ENCODE data around the gene DNAH3.

DNAH3 gene

GRCh38 chr16:20942256-20942655 lies 208.4 kb downstream of the DNAH3 start:
- TF ChIP-seq SIN3A (IDR thresholded peaks at IDR 0.05; ENCODE audit: borderline replicate concordance, insufficient read depth, low read length) (no peak), TAF1 (IDR thresholded peaks at IDR 0.05; ENCODE audit: borderline replicate concordance, insufficient read depth, low read length) (no peak)

DNA sequence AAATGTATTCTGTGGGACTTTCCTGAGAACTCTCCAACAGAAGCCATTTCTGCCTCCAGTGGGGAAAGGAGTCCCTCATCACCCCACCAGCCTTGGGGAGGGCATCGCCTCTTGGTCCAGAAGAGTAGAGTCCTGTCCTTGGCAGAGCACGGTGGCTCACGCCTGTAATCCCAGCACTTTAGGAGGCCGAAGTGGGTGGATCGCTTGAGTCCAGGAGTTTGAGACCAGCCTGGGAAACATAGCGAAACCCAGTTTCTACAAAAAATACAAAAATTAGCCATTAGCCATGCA lies 209.1 kb downstream of the DNAH3 start:
- TF ChIP-seq SIN3A (IDR thresholded peaks at IDR 0.05; ENCODE audit: borderline replicate concordance, insufficient read depth, low read length): no peak
- TF ChIP-seq POLR2AphosphoS5 (IDR thresholded peaks at IDR 0.05; ENCODE audit: low read depth, low read length): no peak
- TF ChIP-seq TAF1 (IDR thresholded peaks at IDR 0.05; ENCODE audit: borderline replicate concordance, insufficient read depth, low read length): no peak
- TF ChIP-seq FOXP2 (optimal IDR thresholded peaks at IDR 0.05; ENCODE audit: borderline replicate concordance, extremely low read depth, extremely low read length, insufficient read depth): no peak

DNA sequence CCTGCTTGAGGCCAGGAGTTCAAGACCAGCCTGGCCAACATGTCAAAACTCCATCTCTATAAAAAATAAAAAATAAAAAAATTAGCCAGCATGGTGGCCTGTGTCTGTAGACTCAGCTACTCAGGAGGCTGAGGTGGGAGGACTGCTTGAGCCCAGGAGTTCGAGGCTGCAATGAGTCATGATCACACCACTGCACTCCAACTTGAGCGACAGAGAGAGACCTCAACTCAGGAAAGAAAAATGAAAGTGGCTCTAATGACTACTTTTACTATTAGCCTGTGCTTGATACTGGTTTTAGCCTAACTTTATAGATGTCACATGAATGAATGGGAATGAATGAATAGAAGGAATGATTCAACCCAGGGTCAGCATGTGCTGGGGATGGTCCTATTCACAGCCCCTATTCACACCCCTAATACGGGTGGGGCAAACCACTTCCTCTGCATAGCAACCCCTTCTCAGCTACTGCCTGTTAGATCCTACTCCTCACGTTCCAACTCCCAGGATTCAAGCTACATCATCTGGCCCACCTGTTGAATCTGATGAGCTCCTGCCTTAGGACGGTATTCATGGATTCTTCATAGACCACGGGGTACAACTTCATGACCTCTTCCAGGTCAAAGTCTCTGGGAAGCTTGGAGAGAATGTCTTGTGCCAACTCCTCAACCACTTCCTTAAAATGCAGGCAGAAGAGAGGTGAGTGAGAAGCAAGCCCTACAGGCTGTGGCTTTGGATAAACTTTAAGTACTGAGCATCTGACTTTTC lies 209.6 kb downstream of the DNAH3 start:
- TF ChIP-seq SIN3A (IDR thresholded peaks at IDR 0.05; ENCODE audit: borderline replicate concordance, insufficient read depth, low read length): no peak
- TF ChIP-seq FOXP2 (optimal IDR thresholded peaks at IDR 0.05; ENCODE audit: borderline replicate concordance, extremely low read depth, extremely low read length, insufficient read depth): no peak
- TF ChIP-seq POLR2AphosphoS5 (IDR thresholded peaks at IDR 0.05; ENCODE audit: low read depth, low read length): no peak
- TF ChIP-seq, protein P1, sequence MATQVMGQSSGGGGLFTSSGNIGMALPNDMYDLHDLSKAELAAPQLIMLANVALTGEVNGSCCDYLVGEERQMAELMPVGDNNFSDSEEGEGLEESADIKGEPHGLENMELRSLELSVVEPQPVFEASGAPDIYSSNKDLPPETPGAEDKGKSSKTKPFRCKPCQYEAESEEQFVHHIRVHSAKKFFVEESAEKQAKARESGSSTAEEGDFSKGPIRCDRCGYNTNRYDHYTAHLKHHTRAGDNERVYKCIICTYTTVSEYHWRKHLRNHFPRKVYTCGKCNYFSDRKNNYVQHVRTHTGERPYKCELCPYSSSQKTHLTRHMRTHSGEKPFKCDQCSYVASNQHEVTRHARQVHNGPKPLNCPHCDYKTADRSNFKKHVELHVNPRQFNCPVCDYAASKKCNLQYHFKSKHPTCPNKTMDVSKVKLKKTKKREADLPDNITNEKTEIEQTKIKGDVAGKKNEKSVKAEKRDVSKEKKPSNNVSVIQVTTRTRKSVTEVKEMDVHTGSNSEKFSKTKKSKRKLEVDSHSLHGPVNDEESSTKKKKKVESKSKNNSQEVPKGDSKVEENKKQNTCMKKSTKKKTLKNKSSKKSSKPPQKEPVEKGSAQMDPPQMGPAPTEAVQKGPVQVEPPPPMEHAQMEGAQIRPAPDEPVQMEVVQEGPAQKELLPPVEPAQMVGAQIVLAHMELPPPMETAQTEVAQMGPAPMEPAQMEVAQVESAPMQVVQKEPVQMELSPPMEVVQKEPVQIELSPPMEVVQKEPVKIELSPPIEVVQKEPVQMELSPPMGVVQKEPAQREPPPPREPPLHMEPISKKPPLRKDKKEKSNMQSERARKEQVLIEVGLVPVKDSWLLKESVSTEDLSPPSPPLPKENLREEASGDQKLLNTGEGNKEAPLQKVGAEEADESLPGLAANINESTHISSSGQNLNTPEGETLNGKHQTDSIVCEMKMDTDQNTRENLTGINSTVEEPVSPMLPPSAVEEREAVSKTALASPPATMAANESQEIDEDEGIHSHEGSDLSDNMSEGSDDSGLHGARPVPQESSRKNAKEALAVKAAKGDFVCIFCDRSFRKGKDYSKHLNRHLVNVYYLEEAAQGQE (IDR thresholded peaks at IDR 0.05; ENCODE audit: insufficient read depth in 1 of 2, low read depth in 2 of 2, low read length in 2 of 2): no peak
- TF ChIP-seq TAF1 (IDR thresholded peaks at IDR 0.05; ENCODE audit: borderline replicate concordance, insufficient read depth, low read length): no peak

DNA sequence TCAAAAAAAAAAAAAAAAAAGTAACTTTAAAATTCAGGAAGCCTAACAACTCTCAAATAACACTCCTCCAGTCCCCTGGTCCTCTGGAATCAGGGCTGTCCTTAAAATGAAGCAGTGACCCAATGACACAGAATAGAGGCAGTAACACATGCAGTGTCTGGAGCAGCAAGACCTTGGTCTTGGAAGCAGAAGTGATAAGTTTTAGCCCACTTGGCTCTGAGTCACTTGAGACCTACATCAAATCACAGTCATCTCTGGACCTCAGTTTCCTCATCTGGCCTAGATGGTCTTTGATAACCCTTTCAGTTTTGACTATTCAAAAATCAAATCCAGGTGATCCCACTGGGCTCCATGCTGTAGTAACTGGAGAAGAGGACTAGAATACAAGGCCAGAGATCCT lies 211.0 kb downstream of the DNAH3 start:
- TF ChIP-seq, protein P1 (IDR thresholded peaks at IDR 0.05; ENCODE audit: insufficient read depth in 1 of 2, low read depth in 2 of 2, low read length in 2 of 2): no peak
- TF ChIP-seq TAF1 (IDR thresholded peaks at IDR 0.05; ENCODE audit: borderline replicate concordance, insufficient read depth, low read length): no peak
- TF ChIP-seq POLR2AphosphoS5 (IDR thresholded peaks at IDR 0.05; ENCODE audit: low read depth, low read length): no peak
- TF ChIP-seq SIN3A (IDR thresholded peaks at IDR 0.05; ENCODE audit: borderline replicate concordance, insufficient read depth, low read length): no peak
- no peak for TF ChIP-seq FOXP2 (optimal IDR thresholded peaks at IDR 0.05; ENCODE audit: borderline replicate concordance, extremely low read depth, extremely low read length, insufficient read depth)

GRCh38 chr16:20938426-20938825 lies 212.2 kb downstream of the DNAH3 start:
- TF ChIP-seq, protein P1 (IDR thresholded peaks at IDR 0.05; ENCODE audit: insufficient read depth in 1 of 2, low read depth in 2 of 2, low read length in 2 of 2): no peak
- TF ChIP-seq SIN3A (IDR thresholded peaks at IDR 0.05; ENCODE audit: borderline replicate concordance, insufficient read depth, low read length) (no peak), FOXP2 (optimal IDR thresholded peaks at IDR 0.05; ENCODE audit: borderline replicate concordance, extremely low read depth, extremely low read length, insufficient read depth) (no peak), TAF1 (IDR thresholded peaks at IDR 0.05; ENCODE audit: borderline replicate concordance, insufficient read depth, low read length) (no peak), POLR2AphosphoS5 (IDR thresholded peaks at IDR 0.05; ENCODE audit: low read depth, low read length) (no peak)

GRCh38 chr16:20937736-20938135 lies 212.9 kb downstream of the DNAH3 start:
- no peak for TF ChIP-seq POLR2AphosphoS5 (IDR thresholded peaks at IDR 0.05; ENCODE audit: low read depth, low read length)
- TF ChIP-seq, protein P1 (IDR thresholded peaks at IDR 0.05; ENCODE audit: insufficient read depth in 1 of 2, low read depth in 2 of 2, low read length in 2 of 2): no peak
- no peak for TF ChIP-seq TAF1 (IDR thresholded peaks at IDR 0.05; ENCODE audit: borderline replicate concordance, insufficient read depth, low read length)
